ENCODE measurements around the gene SPATA1. TPM values are rescaled to one million over a fixed set of nuclear protein-coding genes. Genes with fewer than 3 reads are reported as not detected.

SPATA1 gene
- total and polyA plus RNA-seq, 9 of the 15 experiments (the other 6 are each of a cell fraction or from before 2014, with no cell fraction given), result 0.79 to 2.9 (median 1.5) TPM

DNA sequence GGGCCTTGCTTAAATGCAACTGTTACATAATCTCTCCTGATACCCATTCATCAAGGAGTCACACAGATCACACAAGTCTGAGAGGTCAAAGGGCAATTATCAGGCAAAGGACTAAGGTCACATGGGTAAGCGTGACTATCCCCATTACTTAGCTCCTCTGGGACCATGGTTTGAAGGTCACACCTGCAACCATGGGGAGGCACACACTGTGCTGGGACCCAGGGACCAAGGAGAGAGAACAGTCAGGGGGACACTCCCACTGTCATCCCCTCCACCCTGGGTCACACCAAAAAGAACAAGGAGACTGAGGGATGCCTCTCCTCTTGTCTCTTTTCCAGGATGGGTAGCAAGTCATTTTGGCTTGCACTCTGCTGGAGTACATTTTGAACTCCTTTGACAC is 99.0 kb downstream of the SPATA1 start:
- no peak for DNase-seq (ENCODE audit: extremely low read depth in 1 of 4, low spot score in 3 of 4)
- Histone ChIP-seq H4K20me1 (replicated peaks; ENCODE audit: control insufficient read depth, insufficient read depth, low read length) (no peaks in the 10 kb centered on the region), H3K27ac (ENCODE audit: extremely low read depth, low read depth, low read length) (no peak overlapping the region), H3K4me2 (ENCODE audit: insufficient read depth, low read length) (no peak overlapping the region), H3K9ac (ENCODE audit: insufficient read depth in 1 of 2, low read depth in 2 of 2, low read length in 2 of 2) (no peak overlapping the region), H3K9me1 (ENCODE audit: control insufficient read depth, insufficient read depth, low read length) (no peaks in the 10 kb centered on the region), H3K79me2 (ENCODE audit: control insufficient read depth, insufficient read depth, low read length) (no peaks in the 10 kb centered on the region), H3K4me3 (no peak overlapping the region), H3K4me1 (replicated peaks in 1 of 2; ENCODE audit: control insufficient read depth in 2 of 2, insufficient read depth in 2 of 2, low read length in 2 of 2) (peaks cover 7 to 14% of the 10 kb centered on the region in 2 experiments; a peak in 4 of 5 replicates), H3K27me3 (ENCODE audit: control insufficient read depth in 2 of 2, insufficient read depth in 2 of 2, low read length in 2 of 2) (no peaks in the 10 kb centered on the region), H2AFZ (ENCODE audit: low read depth, low read length) (no peak overlapping the region), H3K9me3 (replicated peaks; ENCODE audit: control insufficient read depth, insufficient read depth, low read depth, low read length) (no peaks in the 10 kb centered on the region), H3K36me3 (ENCODE audit: control insufficient read depth, insufficient read depth, low read length) (no peaks in the 10 kb centered on the region)
- 73% methylated on average over 1 of the region's 1 CpG for WGBS (ENCODE audit: insufficient coverage, low coverage, missing lambda C conversion rate)
- TF ChIP-seq ZNF324 (CRISPR knock-in tag; IDR thresholded peaks at IDR 0.05) (no peak), NR2C1 (IDR thresholded peaks at IDR 0.05) (peak; percentile 34; the same call in 1 of the 2 replicates), NR2C1 (tag; IDR thresholded peaks at IDR 0.05) (peak; percentile 27; the same call in 1 of the 2 replicates)
- in situ Hi-C loops (cut with MboI), result loop anchor here (25.0 kb wide), 1 partner anchor 693 kb away; no protein-coding TSS in a partner anchor
- BruUV-seq (replicated peaks), result no TSS peak
- no peak for FAIRE-seq
- no peak for ATAC-seq
- ChIA-PET CTCF (ENCODE audit: low intra/inter-chr PET ratio) (interaction anchor here (1.5 to 1.9 kb wide), 3 partner anchors 15 to 163 kb away, joined by 4 to 7 read pairs (median 7); no protein-coding TSS in a partner anchor), POLR2A (interaction anchor here (1.4 kb wide), 1 partner anchor 28 kb away, joined by 4 read pairs; no protein-coding TSS in a partner anchor)
- intact Hi-C loops (cut with micrococcal nuclease), result loop anchor here (2.0 kb wide), 2 partner anchors 148 to 700 kb away; no protein-coding TSS in a partner anchor

GRCh38 chr1:84606977-84607376 is 100.8 kb downstream of the SPATA1 start:
- no peaks in the 10 kb centered on the region for H3K36me3 ChIP-seq (ENCODE audit: control insufficient read depth, insufficient read depth, low read length)
- CTCF ChIA-PET (ENCODE audit: low intra/inter-chr PET ratio), result no interaction called here
- no peak for ATAC-seq
- POLR2A ChIA-PET, result no interaction called here
- H3K9me1 ChIP-seq (ENCODE audit: control insufficient read depth, insufficient read depth, low read length), result no peaks in the 10 kb centered on the region
- H4K20me1 ChIP-seq (replicated peaks; ENCODE audit: control insufficient read depth, insufficient read depth, low read length), result no peaks in the 10 kb centered on the region
- no TSS peak for BruUV-seq (replicated peaks)
- H3K4me1 ChIP-seq (replicated peaks in 1 of 2; ENCODE audit: control insufficient read depth in 2 of 2, insufficient read depth in 2 of 2, low read length in 2 of 2), result peaks cover 7 to 14% of the 10 kb centered on the region in 2 experiments; a peak in 4 of 5 replicates
- FAIRE-seq, result no peak
- H3K4me3 ChIP-seq, result no peak overlapping the region
- H3K79me2 ChIP-seq (ENCODE audit: control insufficient read depth, insufficient read depth, low read length), result no peaks in the 10 kb centered on the region
- H2AFZ ChIP-seq (ENCODE audit: low read depth, low read length), result no peak overlapping the region
- WGBS (ENCODE audit: insufficient coverage, low coverage, missing lambda C conversion rate), result 19% methylated on average over 5 of the region's 5 CpGs
- DNase-seq (ENCODE audit: extremely low read depth in 1 of 4, low spot score in 3 of 4), result no peak
- in situ Hi-C loops (cut with MboI) (loop anchor here (25.0 kb wide), 1 partner anchor 695 kb away; no protein-coding TSS in a partner anchor), intact Hi-C loops (cut with micrococcal nuclease) (no loop called here)
- no peaks in the 10 kb centered on the region; the same call in 1 of the 2 replicates for H3K9me3 ChIP-seq (replicated peaks; ENCODE audit: control insufficient read depth, insufficient read depth, low read depth, low read length)
- H3K4me2 ChIP-seq (ENCODE audit: insufficient read depth, low read length), result no peak overlapping the region
- no peaks in the 10 kb centered on the region for H3K27me3 ChIP-seq (ENCODE audit: control insufficient read depth in 2 of 2, insufficient read depth in 2 of 2, low read length in 2 of 2)
- TF ChIP-seq ESRRB (CRISPR knock-in tag; IDR thresholded peaks at IDR 0.05; ENCODE audit: borderline replicate concordance) (no peak), PKNOX1 (IDR thresholded peaks at IDR 0.05) (no peak), ZNF121 (CRISPR knock-in tag; conservative IDR thresholded peaks at IDR 0.05) (no peak), ZNF212 (CRISPR knock-in tag; IDR thresholded peaks at IDR 0.05) (no peak)
- H3K27ac ChIP-seq (ENCODE audit: extremely low read depth, low read depth, low read length), result no peak overlapping the region
- no peak overlapping the region for H3K9ac ChIP-seq (ENCODE audit: insufficient read depth in 1 of 2, low read depth in 2 of 2, low read length in 2 of 2)
